Renal pelvis (tissue), 4 donors: ENCODE data around the gene TMEM45B. TPM values are rescaled to one million over a fixed set of nuclear protein-coding genes. Genes with fewer than 3 reads are reported as not detected.
"Not testable (repeated sequence)": the region's sequence is repeated elsewhere in the genome, so short reads cannot be mapped to it uniquely, and the experiment has no call there.

Source experiments
- DNase-seq: peaks from one replicate; pipeline ENCODE4 v3.0.0-alpha.2; 2013
- polyA plus RNA-seq, 3 donors: library from polyadenylated mRNA; unstranded; fragments of 120-200 nt; gene quantifications; one replicate each; pipeline ENCODE4 v1.2.1, GENCODE V29; 2013; ENCODE audit not compliant: insufficient read length in 3 of 3

The TMEM45B gene
- polyA plus RNA-seq, 3 donors, result 16.1 to 28.9 (median 17.4) TPM

- not testable (repeated sequence) for DNase-seq
These were observed 15.5 kb upstream of the TMEM45B start for GRCh38 chr11:129800162-129800561.

GRCh38 chr11:129800655-129801054 lies 15.0 kb upstream of the TMEM45B start:
- no peak for DNase-seq

- no peak for DNase-seq
These were observed 12.1 kb upstream of the TMEM45B start for GRCh38 chr11:129803533-129803932.

DNA sequence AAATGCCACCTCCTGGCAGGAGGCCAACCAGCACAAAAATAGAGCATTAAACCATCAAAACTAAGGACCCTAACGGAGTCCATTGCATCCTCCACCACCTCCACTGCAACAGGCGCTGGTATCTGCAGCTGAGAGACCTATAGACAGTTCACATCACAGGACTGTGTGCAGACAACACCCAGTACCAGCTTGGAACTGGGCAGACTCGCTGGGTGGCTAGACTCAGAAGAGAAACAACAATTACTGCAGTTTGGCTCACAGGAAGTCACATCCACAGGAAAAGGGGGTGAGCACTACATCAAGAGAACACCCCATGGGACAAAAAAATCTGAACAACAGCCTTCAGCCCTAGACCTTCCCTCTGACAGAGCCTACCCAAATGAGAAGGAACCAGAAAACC lies 11.6 kb upstream of the TMEM45B start:
- no peak for DNase-seq

GRCh38 chr11:129808241-129808640 lies 7.4 kb upstream of the TMEM45B start:
- DNase-seq, result not testable (repeated sequence)

DNA sequence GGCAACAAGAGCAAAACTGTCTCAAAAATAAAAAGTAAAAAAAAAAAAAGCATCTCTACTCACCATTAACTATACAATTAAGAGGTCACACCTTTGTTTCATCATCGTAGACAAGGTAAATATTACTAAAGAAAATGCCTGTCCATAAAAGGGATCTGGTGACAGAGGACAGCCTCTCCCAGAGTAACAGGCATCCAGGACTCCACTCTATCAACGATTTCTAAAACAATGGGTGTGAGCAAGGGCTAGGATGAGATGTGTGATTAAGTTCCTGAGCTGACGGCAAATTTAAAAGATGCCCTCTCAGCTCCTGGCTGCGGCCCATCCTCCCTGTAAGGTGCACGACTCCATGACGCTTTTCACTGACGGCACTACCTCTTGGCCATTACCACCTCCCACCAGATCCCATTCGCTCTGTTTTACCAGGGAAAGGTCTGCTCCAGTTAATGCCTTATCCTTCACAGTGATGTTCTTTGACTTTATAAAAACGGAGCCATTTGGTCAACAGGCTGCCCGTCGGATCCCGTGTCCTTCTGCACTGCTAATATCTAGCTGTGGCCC lies 2.3 kb upstream of the TMEM45B start:
- DNase-seq, result no peak

- no peak for DNase-seq
These were observed 1.2 kb upstream of the TMEM45B start for GRCh38 chr11:129814244-129815014.

GRCh38 chr11:129817534-129818051 lies 1.9 kb downstream of the TMEM45B start:
- no peak for DNase-seq

DNA sequence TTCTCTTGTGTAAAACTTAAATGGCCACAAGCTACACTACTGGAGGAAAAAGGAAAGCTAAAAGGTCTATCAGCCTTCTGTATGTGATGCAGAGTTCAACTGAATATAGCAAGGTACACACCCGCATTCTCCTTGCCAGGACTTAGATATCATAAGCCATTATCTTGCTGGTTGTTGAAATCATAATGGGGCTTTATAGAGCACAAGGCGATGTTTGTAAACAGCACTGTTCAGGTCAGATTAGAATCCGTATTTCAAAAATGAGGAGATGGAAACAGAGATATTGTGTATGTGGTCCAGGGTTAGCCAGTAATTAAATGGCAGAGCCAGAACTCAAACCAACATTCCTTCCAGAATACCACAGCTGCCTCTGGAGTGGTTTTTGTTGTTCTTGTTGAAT lies 2.6 kb downstream of the TMEM45B start:
- DNase-seq, result not testable (repeated sequence)

DNA sequence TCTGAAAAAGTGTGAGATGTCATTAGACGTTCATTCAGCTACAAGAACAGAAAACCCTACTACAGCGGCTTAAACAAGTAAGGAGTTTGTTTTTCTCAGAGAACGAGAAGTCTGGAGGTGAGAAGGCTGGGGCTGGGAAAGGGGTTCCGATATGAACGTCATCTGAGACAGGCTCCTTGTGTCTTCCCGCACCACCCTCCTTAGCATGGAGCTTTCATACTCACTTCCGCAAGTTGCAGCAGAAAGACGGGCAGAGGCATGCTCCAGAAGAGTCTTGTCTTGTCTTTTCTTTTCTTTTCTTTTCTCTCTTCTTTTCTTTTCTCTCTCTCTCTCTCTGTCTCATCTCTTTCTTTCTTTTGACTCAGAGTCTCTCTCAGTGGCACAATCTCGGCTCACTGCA lies 3.6 kb downstream of the TMEM45B start:
- no peak for DNase-seq

- DNase-seq, result not testable (repeated sequence)
These were observed 4.6 kb downstream of the TMEM45B start for GRCh38 chr11:129820228-129820627.

DNA sequence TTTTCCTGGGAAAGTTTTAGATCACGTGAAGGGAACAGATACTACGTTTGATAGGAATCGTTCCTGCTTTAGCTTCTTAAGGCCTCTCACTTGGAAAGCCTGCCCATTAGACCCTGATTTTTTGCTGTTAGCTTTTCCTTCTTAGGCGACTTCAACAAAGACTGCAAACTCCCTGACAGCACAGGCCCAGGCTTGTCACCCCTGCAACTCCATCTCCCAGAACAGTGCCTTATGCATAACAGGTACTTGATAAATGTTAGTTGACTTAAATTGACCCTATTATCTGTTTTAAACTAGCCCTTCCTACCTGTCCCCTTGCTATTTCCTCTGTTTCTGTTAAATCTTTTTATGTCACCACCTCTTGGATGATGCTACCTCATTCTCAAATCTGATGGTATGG lies 7.6 kb downstream of the TMEM45B start:
- DNase-seq, result not testable (repeated sequence)

GRCh38 chr11:129823799-129824198 lies 8.2 kb downstream of the TMEM45B start:
- not testable (repeated sequence) for DNase-seq

- DNase-seq, result no peak
These were observed 9.7 kb downstream of the TMEM45B start for GRCh38 chr11:129825380-129825779.

DNA sequence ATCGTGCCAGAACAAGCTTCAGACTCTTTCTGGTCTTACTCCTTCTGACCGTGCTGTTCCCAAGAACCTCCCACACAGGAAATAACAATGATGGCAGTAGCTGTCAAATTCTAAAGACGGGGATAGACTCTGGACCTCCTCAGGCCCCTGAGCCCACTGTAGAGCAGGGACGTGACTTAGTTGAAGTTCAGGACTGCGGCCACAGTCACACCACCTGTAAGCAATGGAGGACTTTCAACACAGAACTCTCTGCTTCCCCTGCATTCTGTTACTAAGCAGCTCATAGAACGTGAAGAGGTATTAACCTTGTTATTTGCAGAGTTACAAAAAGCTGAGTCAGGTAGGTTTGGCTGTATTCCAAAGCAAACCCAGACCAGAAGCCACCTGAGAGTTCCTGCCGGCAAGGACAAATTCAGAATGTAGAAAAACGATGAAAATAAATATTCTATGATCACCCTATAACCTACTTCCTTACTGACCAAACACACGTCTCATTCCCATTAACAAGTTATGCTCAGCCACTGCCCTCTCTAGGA lies 12.7 kb downstream of the TMEM45B start:
- DNase-seq, result no peak

DNA sequence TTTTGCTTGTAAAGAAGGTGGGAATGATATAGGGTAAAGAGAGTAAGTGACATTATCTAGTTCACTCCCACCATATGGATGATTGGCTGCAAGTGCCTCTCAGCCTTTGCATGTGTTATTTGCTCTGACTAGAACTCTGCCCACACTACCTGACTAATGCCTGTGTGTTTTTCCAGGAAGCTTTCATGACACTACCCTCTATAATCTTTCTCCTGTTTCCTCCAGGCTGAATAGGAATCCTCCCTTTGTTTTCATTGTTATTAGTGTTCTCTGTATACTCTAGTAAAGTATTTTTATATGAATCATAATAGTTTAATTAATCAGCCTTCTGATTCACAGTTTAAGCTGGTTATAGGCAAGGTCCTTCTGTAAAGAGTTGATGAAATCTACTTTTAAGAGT lies 13.8 kb downstream of the TMEM45B start:
- DNase-seq, result not testable (repeated sequence)

DNA sequence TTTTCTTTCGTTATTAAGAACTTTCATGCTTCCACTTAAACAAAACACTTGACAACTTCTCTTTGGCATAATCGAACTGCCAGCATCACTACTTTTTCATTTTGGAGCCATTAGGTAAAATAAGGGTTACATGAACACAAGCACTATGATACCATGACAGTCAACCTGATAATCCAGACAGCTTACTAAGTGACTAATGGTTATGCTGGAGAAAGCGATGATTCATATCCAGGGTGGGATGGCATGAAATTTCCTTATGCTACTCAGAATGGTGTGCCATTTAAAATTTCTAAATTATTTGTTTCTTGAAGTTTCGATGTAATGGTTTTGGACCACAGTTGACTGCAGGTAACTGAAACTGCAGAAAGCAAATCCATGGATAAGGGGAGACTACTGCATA lies 15.6 kb downstream of the TMEM45B start:
- DNase-seq, result not testable (repeated sequence)

DNA sequence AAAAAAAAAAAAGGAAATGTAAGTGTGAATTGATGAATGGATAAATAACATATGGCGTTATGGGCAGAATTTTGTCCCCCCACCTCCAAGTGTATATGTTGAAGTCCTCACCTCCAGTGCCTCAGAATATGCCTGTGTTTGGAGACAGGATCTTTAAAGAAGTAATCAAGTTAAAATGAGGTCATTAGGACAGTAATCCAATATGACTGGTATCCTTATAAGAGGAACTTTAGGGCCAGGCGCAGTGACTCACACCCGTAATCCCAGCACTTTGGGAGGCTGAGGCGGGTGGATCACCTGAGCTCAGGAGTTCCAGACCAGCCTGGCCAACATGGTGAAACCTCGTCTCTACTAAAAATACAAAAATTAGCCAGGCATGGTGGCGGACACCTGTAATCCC lies 17.6 kb downstream of the TMEM45B start:
- not testable (repeated sequence) for DNase-seq

GRCh38 chr11:129836423-129836891 lies 20.8 kb downstream of the TMEM45B start:
- not testable (repeated sequence) for DNase-seq

DNA sequence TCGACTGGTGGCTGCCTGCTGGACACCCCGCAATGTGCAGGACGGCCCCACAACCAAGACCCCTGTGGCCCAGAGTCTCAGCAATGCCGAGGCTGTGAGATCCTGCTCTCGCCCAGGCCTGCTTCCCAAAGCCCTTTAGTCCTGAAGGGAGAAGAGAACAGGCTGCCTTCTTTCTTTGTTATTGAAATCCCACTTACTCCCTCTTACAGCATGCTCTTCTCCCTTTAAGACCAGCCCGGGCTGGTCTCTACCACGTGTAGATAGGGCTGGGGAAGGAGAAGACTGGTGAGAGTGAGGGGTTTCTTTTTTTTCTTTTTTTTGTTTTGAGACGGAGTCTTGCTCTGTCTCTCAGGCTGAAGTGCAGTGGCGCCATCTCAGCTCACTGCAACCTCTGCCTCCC lies 21.3 kb downstream of the TMEM45B start:
- no peak for DNase-seq

GRCh38 chr11:129840236-129840635 lies 24.6 kb downstream of the TMEM45B start:
- no peak for DNase-seq

- no peak for DNase-seq
These were observed 26.5 kb downstream of the TMEM45B start for GRCh38 chr11:129842138-129842537.
